DMS53 treated with DMSO at 0.1 percent for 48 hours (cell line): ENCODE results near the gene EPB41L1.
A peak's percentile ranks its signal among the peaks of the same experiment; 100 is the strongest.

Source experiments
- DNase-seq: peaks from one replicate; lab custom pipeline; 2025; ENCODE audit not compliant: unreplicated experiment; lab: John Stamatoyannopoulos, UW

EPB41L1 gene

GRCh38 chr20:36184816-36185776 is 30.6 kb downstream of the EPB41L1 start:
- DNase-seq = no peak

- no peak for DNase-seq
Measured at GRCh38 chr20:36193977-36194712, 39.6 kb downstream of the EPB41L1 start.

- DNase-seq = no peak
Measured at GRCh38 chr20:36196676-36197075, 42.1 kb downstream of the EPB41L1 start.

- no peak for DNase-seq
Measured at GRCh38 chr20:36197271-36197670, 42.7 kb downstream of the EPB41L1 start.

- DNase-seq = peak; percentile 55
Measured at GRCh38 chr20:36199345-36200257, 45.1 kb downstream of the EPB41L1 start.

GRCh38 chr20:36200451-36200850 is 45.9 kb downstream of the EPB41L1 start:
- no peak for DNase-seq

GRCh38 chr20:36201198-36201597 is 46.7 kb downstream of the EPB41L1 start:
- DNase-seq = no peak

GRCh38 chr20:36202891-36203338 is 48.4 kb downstream of the EPB41L1 start:
- peak; percentile 58 for DNase-seq

- no peak for DNase-seq
Measured at GRCh38 chr20:36203861-36204260, 49.3 kb downstream of the EPB41L1 start.

GRCh38 chr20:36205026-36205425 is 50.5 kb downstream of the EPB41L1 start:
- DNase-seq = no peak

GRCh38 chr20:36206068-36206467 is 51.5 kb downstream of the EPB41L1 start:
- DNase-seq = no peak

- DNase-seq = no peak
Measured at GRCh38 chr20:36206641-36207040, 52.1 kb downstream of the EPB41L1 start.

- DNase-seq = no peak
Measured at GRCh38 chr20:36207602-36208001, 53.1 kb downstream of the EPB41L1 start.

GRCh38 chr20:36208257-36208656 is 53.7 kb downstream of the EPB41L1 start:
- DNase-seq = no peak

- no peak for DNase-seq
Measured at GRCh38 chr20:36210436-36211021, 56.0 kb downstream of the EPB41L1 start.

- no peak for DNase-seq
Measured at GRCh38 chr20:36213362-36213761, 58.8 kb downstream of the EPB41L1 start.

GRCh38 chr20:36214684-36215256 is 60.2 kb downstream of the EPB41L1 start:
- no peak for DNase-seq

- DNase-seq = no peak
Measured at GRCh38 chr20:36215778-36216177, 61.2 kb downstream of the EPB41L1 start.

- DNase-seq = no peak
Measured at GRCh38 chr20:36216314-36217025, 61.9 kb downstream of the EPB41L1 start.

- no peak for DNase-seq
Measured at GRCh38 chr20:36217226-36217625, 62.7 kb downstream of the EPB41L1 start.
